GM18868 (cell line): Measurements from ENCODE around the gene TMCO4.

Experiments
- ATAC-seq: cut with Tn5 transposase; IDR thresholded peaks from one replicate; pipeline ENCODE4 v1.9.1; 2021; ENCODE audit warnings: mild to moderate bottlenecking, moderate library complexity; ENCODE audit not compliant: unreplicated experiment

The TMCO4 gene

DNA sequence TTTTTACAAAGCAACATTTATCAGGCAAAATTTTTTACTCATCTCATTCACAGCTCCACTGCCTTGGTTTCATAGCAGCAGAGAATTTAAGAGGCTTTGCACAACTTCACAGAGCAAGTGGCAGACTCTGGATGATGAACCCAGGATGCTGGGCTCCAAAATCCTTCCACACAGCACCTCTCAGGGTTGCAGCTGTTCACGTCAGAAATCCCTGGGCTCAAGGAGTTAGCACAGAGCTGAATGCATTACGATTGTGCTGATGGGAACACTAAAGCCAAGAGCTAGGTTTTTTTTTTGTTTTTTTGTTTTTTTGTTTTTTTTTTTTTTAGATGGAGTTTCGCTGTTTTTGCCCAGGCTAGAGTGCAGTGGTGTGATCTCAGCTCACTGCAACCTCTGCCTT lies 137.4 kb downstream of the TMCO4 start:
- ATAC-seq, result no peak

DNA sequence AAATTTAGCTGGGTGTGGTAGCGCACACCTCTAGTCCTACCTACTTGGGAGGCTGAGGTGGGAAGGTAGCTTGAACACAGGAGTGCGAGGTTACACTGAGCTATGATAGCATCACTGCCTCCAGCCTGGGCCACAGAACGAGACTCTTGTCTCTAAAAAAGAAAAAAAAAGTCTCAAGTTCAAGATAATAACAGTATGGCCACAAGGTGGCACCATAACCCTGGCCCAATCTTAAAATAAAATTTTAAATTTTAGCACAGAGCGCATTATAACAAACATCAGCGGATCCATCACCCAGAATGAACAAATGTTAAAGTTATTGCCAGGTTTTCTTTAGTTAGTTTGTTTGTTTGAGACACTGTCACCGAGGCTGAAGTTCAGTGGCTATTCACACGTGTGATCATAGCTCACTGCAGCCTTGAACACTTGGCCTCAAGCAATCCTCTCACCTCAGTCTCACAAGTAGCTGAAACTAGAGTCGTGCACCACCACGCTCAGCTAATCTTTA lies 137.9 kb downstream of the TMCO4 start:
- no peak for ATAC-seq

DNA sequence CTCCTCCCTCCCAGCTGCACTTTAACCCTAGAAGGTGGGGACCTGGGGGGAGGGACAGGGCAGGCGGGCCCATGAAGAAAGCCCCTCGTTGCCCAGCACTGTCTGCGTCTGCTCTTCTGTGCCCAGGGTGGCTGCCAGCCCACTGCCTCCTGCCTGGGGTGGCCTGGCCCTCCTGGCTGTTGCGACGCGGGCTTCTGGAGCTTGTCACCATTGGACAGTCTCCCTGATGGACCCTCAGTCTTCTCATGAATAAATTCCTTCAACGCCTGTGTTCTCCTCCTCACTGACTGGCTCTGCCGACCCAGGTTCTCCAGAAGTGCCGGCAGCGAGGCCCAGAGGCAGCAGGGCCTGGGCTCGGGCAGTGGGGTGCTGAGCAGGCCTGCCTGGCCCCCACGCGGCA lies 141.5 kb downstream of the TMCO4 start:
- no peak for ATAC-seq

DNA sequence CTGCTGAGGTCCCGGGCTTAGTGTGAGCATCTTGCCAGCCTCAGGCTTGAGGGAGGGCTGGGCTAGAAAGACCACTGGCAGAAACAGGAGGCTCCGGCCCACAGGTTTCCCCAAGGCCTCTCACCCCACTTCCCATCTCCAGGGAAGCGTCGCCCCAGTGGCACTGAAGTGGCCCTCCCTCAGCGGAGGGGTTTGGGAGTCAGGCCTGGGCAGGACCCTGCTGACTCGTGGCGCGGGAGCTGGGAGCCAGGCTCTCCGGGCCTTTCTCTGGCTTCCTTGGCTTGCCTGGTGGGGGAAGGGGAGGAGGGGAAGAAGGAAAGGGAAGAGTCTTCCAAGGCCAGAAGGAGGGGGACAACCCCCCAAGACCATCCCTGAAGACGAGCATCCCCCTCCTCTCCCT lies 142.2 kb downstream of the TMCO4 start:
- ATAC-seq, result no peak

DNA sequence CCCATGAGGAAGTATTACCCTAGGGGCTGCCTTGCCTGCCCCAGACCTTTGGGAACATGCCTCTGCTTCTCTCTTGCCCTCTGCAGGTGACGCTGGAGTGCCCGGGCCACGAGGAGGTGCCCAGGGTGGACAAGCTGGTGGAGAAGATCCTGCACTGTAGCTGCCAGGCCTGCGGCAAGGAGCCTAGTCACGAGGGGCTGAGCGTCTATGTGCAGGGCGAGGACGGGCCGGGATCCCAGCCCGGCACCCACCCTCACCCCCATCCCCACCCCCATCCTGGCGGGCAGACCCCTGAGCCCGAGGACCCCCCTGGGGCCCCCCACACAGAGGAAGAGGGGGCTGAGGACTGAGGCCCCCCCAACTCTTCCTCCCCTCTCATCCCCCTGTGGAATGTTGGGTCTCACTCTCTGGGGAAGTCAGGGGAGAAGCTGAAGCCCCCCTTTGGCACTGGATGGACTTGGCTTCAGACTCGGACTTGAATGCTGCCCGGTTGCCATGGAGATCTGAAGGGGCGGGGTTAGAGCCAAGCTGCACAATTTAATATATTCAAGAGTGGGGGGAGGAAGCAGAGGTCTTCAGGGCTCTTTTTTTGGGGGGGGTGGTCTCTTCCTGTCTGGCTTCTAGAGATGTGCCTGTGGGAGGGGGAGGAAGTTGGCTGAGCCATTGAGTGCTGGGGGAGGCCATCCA lies 142.8 kb downstream of the TMCO4 start:
- no peak for ATAC-seq

DNA sequence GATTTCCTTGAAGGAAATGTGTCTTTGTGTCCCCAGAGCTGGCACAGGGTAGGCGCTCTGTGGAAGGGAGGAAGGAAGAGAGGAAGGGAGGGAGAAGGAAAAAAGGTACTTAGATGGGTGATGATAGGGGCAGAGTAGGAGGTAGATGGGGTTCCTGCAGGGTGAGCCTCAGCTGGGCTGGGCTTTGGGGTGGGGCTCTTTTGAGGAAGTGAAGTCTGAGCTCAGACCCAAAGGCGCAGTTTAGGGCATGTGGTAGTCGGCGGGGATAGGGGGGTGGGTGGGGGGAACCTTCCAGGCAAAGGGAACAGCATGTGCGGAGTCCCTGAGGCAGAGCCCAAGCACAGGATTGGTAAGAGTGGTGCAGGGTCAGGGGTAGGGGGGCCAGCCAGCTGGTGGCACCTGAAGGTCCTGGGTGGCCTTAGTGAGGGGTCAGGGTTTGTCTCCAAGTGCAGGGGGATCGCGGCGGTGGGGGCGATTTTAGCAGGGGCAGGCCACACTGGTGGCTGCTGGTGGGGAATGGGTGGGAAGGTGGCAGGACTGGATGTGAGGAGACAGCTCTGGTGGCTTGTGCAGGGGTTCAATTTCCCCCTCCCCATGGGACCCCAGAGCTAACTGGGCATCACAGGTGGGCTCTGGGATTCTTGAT lies 143.5 kb downstream of the TMCO4 start:
- no peak for ATAC-seq

DNA sequence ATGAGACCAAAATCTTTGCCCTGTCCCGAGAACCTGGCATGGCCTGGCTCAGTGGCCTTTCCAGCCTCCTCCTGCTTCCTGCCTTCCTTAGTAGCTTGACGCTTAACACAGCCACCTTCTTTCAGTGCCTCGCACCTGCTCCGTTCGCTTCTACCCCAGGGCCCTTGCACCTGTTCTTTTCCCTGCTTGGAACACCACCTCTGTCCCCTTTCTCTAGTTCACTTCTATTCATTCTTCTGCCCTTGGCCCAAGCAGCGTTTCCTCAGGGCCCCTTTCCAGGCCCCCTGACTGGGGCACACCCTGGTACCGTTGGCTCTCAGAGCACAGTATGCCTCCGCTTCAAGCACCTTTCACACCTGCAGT lies 144.0 kb downstream of the TMCO4 start:
- no peak for ATAC-seq

DNA sequence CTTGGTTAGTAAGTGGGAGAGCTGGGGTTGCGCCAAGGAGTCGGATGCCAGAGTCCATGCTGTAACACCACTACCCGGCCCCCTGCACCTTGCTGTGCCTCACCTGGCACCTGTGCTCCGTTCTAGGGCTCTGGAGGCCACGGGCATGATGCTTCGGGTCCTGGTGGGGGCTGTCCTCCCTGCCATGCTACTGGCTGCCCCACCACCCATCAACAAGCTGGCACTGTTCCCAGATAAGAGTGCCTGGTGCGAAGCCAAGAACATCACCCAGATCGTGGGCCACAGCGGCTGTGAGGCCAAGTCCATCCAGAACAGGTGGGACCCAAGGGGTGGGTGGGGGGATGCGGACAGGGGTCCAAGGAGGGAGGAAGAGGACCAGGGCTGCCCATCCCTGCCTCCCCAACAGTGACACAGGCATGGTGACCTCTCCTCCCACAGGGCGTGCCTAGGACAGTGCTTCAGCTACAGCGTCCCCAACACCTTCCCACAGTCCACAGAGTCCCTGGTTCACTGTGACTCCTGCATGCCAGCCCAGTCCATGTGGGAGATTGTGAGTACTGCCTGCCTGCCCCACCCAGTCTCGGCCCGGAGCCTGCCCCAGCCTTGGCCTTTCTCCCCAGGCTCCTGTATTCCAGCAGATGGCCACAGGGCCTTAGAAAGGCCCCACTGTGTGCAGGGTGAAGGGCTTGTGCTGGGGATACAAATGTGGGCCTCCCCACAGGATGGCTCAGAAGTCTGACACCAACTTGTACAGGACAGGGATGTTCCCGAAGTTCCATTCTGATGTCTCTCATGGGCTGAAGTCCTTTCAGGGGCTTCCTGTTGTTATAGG lies 144.6 kb downstream of the TMCO4 start:
- ATAC-seq, result no peak

DNA sequence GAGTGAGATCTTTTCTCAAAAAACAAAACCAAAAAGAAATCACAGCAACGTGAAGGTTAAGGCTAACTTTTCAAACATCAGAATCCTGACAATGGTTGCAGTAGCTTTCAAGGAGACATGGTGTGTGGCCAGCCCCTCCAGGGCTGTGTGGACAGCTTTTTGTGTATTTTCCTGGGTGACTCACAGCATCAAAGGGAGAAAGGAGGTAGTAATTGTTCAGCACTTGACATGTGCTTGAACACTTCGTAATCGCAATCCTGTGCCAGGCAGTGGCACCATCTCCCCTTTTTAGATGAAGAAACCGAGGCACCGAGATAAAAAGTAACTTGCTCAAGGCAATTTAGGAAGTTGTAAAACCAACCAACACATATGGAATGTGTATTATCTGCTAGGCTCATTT lies 145.3 kb downstream of the TMCO4 start:
- no peak for ATAC-seq

DNA sequence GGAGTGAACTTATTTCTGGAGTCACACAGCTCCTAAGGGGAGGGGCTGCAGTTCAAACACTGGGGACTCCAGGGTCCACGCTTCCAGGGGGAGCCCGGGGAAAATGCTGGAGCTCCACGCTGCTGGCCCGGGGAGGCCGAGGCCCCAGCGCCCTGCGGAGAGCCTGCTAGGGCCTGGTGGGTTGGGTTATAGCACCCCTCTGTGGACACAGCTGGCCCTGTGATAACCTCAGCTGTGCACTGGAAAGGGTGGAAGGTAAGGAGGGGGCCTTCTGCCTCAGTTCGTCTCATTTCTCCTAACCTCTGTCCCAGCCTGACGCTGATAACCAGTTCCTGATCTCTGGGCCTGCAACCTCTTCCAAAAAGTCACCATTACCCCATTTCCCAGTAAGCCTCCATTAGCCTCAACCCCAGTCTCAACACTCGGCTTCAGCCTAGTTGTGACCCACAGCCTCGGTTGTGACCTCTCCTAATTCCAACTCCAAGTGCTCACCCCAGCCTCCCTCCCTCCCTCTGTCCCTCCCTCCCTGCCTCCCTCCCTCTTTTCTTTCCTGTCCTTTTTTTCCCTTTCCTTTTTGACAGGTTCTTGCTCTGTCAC lies 148.5 kb downstream of the TMCO4 start:
- ATAC-seq, result no peak

DNA sequence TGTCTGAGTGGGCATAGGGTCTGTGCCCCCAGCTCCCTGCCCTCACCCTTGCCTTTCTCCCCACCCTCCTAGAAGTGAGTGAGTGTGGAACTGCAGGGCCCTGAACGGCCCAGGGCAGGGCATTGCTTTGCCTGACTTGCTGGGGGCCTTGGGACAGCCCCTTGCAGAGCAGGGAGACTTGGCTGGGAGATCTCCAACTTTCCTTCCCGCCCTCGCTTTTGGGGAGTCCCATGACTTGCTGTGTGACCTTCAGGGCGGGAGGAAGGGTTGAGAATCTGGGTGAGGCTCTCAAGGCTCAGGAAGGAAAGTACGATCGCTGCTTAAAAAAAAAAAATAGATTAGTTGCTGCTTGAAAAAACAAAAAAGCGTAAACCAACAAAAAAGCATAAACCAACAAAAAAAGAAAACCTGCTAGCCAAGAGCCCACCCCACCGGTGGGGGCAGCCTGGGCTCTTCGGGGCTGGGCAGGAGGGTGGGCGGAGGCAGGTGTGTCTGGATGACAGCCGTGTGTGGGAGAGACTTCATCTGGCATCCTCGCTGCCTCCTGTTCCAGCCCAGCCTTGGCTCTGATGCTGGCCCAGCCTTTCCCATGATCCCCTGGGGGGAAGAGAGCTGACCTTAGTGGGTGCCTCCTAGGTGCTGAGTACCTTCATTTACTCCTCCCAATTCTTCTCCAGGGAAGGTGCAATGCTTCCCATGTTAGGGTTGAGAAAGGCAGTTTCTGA lies 149.1 kb downstream of the TMCO4 start:
- ATAC-seq, result no peak

DNA sequence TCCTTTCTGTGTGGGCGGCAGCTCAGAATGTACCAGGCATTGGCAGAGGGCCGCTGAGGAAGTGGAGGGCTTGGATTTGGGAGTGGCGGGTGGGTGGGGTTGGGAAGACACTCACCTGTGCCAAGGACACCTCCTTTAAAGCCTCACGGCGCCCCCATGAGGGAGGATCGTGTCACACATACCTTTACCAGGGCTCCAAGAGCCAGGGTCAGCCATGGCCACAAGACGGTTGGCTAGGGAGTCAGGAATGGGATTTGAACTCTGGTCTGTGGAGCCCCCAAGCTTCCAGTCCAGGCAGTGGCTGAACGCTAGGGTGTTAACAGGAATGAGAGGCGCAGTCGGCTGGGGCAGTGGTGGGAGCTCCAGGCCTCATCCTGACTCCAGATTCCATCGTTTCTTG lies 151.0 kb downstream of the TMCO4 start:
- ATAC-seq, result no peak

DNA sequence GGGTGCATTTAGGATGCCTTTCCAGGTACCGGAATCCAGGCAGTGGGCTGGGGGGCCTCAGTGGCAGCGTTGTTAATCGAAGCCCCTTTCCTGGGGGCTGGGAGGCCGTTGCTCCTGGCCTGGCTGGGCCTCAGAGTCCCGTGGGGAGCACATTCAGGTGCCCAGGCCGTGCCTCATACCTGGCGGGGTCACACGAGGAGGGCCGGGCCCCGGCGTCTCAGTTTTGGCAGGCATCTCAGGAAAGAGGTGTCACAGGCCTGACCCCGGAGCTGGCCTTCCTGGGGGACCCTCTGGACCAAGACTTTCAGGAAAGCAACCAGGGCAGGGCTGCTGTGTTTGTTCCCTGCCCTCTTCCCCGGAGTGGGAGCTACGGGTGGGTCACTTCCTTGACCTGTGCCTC lies 151.5 kb downstream of the TMCO4 start:
- no peak for ATAC-seq

DNA sequence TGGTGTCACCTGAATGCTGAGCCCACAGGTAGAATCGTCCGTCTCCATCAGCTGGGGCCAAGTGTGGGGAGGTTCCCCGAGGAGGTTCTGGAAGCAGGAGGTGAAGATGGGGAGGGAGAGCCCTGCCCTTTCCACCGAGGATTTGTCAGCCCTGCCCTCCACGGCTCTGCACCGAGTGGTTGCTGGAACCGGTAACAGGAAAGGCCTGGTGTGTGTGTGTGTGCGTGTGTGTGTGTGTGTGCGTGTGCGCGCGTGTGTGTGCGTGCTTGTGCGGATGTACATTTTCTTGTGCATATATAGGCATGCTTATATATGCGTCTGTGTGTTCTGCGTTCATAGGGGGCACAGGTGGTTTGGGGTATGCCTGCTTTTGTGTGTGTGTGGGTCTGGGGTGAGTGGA lies 152.1 kb downstream of the TMCO4 start:
- ATAC-seq, result no peak

DNA sequence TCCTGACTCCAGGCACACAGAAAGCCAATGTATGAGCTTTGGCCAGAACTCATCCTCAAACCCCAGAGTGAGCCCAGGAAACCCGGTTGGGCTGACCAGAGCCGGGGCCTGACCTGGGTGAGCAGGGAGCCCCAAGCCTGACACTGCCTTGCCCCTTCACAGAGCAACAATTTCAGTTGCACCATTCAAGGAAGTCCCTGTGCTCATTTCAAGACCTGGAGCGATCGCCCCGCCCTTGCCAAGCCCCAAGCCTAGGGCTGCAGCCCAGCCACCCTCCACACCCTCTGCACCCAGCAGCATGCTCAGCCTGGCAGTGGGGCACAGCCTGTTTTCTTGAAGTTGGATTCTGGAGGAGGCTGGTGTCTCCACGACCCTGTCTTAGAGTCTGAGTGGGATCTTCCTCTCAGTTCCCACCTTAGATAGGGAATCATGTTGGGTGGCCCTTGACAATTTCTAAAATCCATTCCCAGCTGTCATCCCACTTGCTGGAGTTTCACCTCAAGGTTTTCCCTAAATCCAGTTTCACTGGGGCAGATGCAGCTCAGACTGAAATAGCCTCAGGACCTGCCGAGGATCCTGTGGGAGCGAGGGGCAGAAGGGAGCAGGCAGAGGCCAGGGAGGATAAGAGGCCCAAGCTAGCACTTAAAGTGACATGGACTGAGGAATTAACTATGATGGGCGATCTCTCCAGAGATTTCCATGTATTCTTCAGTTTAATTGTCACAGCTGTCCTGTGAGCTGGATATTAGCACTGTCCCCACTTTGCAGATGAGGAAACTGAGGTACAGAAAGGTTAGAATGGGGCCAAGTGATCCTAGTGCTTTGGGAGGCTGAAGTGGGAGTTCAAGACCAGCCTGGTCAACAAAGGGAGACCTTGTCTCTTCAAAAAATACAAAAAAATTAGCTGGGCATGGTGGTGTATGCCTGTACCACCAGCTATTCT lies 153.1 kb downstream of the TMCO4 start:
- ATAC-seq, result no peak

DNA sequence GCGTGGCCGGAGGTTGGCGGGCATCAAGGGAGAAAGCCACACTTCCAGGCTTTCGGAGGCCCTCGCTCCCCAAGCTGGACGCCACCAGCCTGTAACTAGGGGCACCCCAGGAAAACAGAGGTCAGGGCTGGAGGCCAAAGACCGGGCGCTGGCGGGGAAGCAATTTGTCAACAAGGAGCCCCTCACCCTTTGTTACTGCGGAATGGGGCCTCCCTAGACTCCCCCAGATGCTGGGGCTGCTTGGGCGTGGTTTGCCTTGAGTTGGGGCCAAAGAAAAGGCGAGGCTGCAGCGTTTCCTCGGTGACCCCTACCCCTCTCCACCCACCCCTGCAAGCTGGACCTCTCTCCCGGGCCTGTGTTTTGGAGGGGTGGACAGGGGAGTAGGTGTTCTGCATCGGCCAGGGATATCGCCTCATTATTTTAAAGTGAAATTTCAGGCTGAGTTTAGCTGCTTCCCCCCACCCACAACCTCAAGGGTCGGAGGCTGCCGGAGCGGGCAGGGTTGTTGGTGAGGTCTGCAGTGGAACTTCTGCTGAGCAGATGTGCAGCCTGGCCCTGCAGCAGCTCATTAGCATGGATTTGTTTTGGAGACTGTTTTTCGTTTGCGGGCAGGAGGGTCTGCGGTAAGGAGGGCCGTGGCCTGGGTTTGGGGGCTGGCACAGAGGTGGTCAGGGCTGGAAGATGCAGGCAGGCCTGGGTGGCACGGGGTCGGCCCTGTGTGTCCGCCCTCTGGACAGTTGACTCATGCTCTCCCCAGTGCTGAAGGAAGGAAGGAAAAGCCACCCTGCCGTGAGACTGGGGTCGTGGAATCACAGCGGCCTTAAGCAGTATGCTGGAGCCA lies 154.1 kb downstream of the TMCO4 start:
- no peak for ATAC-seq

DNA sequence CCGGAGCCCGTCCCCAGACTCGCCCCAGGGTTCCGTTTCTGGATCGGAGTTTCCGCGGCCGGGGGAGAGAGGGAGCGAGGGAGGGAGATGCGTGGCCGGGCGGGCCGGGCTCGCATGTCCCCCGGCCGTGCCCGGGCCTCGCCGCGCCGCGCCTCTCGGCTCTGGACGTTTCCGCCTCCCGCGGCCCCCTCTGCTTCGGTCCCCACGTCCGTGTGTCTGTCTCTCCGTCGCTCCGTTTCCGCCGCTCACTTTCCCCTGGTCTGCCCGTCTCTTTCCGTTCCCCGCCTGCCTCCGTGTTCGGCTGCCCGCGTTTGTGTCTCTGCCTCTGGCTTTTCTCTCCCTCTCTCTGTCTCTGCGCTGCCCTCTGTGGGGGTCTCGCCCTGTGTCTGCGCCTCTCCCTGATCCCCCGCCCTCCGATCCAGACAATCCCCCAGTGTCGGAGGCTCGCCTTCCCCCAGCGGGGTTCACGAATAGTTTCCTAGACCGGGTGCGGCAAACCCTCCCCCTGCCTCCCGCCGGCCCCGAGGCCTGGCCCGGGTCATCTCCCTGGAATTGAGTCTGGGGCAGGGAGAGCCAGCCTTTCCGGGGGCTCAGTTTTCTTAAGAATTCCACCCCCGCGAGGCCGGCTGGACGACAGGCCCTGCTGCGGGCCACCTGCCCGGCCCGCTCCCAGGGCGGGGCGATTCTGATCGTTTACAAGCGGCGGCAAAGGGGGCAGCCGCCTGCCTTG lies 154.9 kb downstream of the TMCO4 start:
- ATAC-seq, result peak; percentile 28

DNA sequence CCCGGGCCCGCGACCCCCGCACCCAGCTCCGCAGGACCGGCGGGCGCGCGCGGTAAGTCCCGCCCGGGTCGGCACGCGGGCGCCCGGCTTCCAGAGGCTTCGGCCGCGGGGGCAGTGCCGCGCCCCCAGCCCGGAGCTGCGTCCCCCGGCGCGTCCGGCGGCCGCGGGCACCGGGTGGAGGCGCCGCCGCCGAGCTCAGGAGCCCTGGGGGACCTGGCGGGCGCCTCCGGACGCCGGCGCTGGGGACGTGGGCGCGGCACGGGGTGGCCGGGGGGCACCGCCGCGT lies 155.4 kb downstream of the TMCO4 start:
- peak; percentile 16 for ATAC-seq
